ENCODE data around the gene ETV5.

- TF ChIP-seq, protein P1, sequence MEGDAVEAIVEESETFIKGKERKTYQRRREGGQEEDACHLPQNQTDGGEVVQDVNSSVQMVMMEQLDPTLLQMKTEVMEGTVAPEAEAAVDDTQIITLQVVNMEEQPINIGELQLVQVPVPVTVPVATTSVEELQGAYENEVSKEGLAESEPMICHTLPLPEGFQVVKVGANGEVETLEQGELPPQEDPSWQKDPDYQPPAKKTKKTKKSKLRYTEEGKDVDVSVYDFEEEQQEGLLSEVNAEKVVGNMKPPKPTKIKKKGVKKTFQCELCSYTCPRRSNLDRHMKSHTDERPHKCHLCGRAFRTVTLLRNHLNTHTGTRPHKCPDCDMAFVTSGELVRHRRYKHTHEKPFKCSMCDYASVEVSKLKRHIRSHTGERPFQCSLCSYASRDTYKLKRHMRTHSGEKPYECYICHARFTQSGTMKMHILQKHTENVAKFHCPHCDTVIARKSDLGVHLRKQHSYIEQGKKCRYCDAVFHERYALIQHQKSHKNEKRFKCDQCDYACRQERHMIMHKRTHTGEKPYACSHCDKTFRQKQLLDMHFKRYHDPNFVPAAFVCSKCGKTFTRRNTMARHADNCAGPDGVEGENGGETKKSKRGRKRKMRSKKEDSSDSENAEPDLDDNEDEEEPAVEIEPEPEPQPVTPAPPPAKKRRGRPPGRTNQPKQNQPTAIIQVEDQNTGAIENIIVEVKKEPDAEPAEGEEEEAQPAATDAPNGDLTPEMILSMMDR (conservative IDR thresholded peaks at IDR 0.05), result no peak
- no peak for TF ChIP-seq EZH2 (IDR thresholded peaks at IDR 0.05; ENCODE audit: low read depth)
These were observed 95.6 kb downstream of the ETV5 start for GRCh38 chr3:186013312-186013711.
